Kidney (tissue), 14 donors: ENCODE data around the gene THAP8. TPM values are rescaled to one million over a fixed set of nuclear protein-coding genes. Genes with fewer than 3 reads are reported as not detected.

Experiments
- DNase-seq, 5 donors: peaks; one replicate each; pipeline ENCODE4 v3.0.0-alpha.2; 2013 to 2020
- FAIRE-seq: peaks from 2 replicates; lab custom pipeline; 2012; peaks lifted over from hg19 to GRCh38; lab: Jason Lieb, UNC
- H3K27ac ChIP-seq, 2 donors: one replicate each; pipeline ENCODE4 v1.7.0; 2013; ENCODE audit warnings: low read depth in 2 of 2, low read length in 2 of 2, inconsistent platforms in 1 of 2
- H3K27me3 ChIP-seq: one replicate; pipeline ENCODE4 v1.7.1; 2013; ENCODE audit warnings: low read length, inconsistent platforms; ENCODE audit not compliant: control insufficient read depth, insufficient read depth
- H3K36me3 ChIP-seq, 3 donors: one replicate each; pipeline versions ENCODE4 v1.7.0 to v1.7.1; 2013; ENCODE audit warnings: low read length in 3 of 3, control low read depth in 1 of 3, inconsistent platforms in 1 of 3; ENCODE audit not compliant: insufficient read depth in 3 of 3, control insufficient read depth in 2 of 3
- H3K4me1 ChIP-seq, 3 donors: one replicate each; pipeline versions ENCODE4 v1.7.0 to v1.7.1; 2013; ENCODE audit warnings: low read length in 3 of 3, inconsistent platforms in 1 of 3, low read depth in 1 of 3; ENCODE audit not compliant: control insufficient read depth in 2 of 3, insufficient read depth in 2 of 3
- H3K4me3 ChIP-seq, 3 donors: one replicate each; pipeline versions ENCODE4 v1.7.0 to v1.8.1; 2013; ENCODE audit warnings: low read length in 3 of 3, control low read depth in 1 of 3, inconsistent platforms in 1 of 3
- H3K9ac ChIP-seq, 3 donors: one replicate each; pipeline versions ENCODE4 v1.7.0 to v1.7.1; 2013; ENCODE audit warnings: low read length in 3 of 3, control low read depth in 1 of 3, inconsistent platforms in 1 of 3
- H3K9me3 ChIP-seq, 3 donors: one replicate each; pipeline versions ENCODE4 v1.7.0 to v1.7.1; 2013; ENCODE audit warnings: low read length in 3 of 3, control low read depth in 1 of 3, inconsistent platforms in 1 of 3; ENCODE audit not compliant: control insufficient read depth in 2 of 3, insufficient read depth in 1 of 3
- intact Hi-C: fragments of 100-400 bp; cut with DNase I; formaldehyde crosslinking; loops from one replicate; pipeline ENCODE4 v1.11.1; 2022
- polyA plus RNA-seq: library from polyadenylated mRNA; stranded (reverse); fragments of 350-450 nt; fragmentation: Illumina TruSeq; extraction: RNeasy Lipid Tissue Mini Kit (QIAGEN cat#74804); gene quantifications from one replicate; pipeline ENCODE4 v1.2.3, GENCODE V29; 2014; ENCODE audit warnings: low read depth, low replicate concordance; ENCODE audit not compliant: insufficient read depth
- total RNA-seq: library from RNA; stranded (reverse); fragmentation: NEBNext Ultra II Directional; extraction: Animal tissue kit (Norgen Biotek cat#: 25700); gene quantifications from one replicate; pipeline ENCODE4 v1.2.1, GENCODE V29; 2021
- TF ChIP-seq, protein P1 (sequence below): IDR thresholded peaks from 3 replicates; pipeline ENCODE4 v1.5.1; 2012; ENCODE audit warnings: mild to moderate bottlenecking, moderate library complexity, borderline replicate concordance; ENCODE audit not compliant: insufficient read depth; ENCODE audit errors: extremely low read depth
- donor health status: control.
- donor health status: control.
- donor health status: control.
- donor health status: control.
- donor health status: control.
- donor health status: DM: yes; HTN: yes; CAD: no.
- donor health status: Normal renal cell carcinoma (clear cell type).

THAP8 gene
- total and polyA plus RNA-seq, 2 donors from 2014 or later = 3.7 to 10.3 TPM

DNA sequence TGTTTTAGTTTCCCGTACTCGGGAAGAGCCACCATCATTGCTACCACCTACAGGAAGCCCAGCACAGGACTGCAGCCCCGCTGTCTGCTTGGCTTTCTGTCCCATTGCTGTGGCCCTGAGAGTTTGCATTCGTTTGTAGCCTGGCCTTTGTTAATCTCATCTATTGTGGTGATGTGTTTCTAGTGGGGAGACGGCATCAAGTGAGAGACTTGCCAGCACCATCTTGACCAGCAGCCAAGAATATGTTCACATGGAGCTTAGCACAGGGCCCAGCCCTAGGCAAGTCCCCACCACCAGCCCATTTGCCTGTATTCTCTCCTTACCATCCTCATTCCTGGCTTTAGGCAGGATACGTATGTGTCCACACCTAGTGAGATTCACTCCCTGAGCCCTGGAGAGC is 39.6 kb upstream of the THAP8 start:
- TF ChIP-seq, protein P1, sequence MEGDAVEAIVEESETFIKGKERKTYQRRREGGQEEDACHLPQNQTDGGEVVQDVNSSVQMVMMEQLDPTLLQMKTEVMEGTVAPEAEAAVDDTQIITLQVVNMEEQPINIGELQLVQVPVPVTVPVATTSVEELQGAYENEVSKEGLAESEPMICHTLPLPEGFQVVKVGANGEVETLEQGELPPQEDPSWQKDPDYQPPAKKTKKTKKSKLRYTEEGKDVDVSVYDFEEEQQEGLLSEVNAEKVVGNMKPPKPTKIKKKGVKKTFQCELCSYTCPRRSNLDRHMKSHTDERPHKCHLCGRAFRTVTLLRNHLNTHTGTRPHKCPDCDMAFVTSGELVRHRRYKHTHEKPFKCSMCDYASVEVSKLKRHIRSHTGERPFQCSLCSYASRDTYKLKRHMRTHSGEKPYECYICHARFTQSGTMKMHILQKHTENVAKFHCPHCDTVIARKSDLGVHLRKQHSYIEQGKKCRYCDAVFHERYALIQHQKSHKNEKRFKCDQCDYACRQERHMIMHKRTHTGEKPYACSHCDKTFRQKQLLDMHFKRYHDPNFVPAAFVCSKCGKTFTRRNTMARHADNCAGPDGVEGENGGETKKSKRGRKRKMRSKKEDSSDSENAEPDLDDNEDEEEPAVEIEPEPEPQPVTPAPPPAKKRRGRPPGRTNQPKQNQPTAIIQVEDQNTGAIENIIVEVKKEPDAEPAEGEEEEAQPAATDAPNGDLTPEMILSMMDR = no peak
- Histone ChIP-seq H3K9ac (no peak overlapping the region), H3K4me3 (no peak overlapping the region), H3K27me3 (no peaks in the 10 kb centered on the region), H3K4me1 (no peaks in the 10 kb centered on the region), H3K27ac (no peak overlapping the region), H3K36me3 (no peaks in the 10 kb centered on the region), H3K9me3 (no peaks in the 10 kb centered on the region)
- intact Hi-C loops = no loop called here
- FAIRE-seq (no peak), DNase-seq (no peak)

DNA sequence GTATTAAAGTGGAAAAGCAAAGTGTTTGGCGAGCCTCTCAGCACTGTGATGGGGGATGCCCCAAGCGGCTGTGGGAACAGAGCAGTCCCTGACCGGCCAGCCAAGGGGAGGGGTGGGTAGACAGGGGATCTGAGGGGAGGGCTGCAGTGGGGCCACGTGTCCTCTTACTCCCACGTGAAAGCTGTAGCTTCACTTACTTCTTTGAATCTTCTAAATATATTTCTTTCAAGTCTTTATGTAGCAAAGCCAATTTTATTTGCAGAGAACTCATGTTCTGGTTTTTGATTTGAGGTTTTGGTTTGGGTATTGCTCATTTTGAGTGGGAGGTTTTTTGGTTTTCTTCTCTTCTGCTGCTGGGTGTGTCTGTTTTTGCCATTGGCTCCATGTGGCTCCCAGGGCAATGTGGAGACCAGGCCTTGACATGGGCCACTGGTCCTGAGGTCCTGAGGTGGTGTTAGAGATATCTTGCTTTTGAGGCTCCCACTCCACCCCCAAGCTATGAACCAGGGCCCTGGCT is 39.1 kb upstream of the THAP8 start:
- intact Hi-C loops = no loop called here
- Histone ChIP-seq H3K27me3 (no peaks in the 10 kb centered on the region), H3K4me1 (no peaks in the 10 kb centered on the region), H3K4me3 (no peak overlapping the region), H3K9ac (no peak overlapping the region), H3K36me3 (no peaks in the 10 kb centered on the region), H3K9me3 (no peaks in the 10 kb centered on the region), H3K27ac (no peak overlapping the region)
- DNase-seq = no peak
- TF ChIP-seq, protein P1 = no peak
- no peak for FAIRE-seq

DNA sequence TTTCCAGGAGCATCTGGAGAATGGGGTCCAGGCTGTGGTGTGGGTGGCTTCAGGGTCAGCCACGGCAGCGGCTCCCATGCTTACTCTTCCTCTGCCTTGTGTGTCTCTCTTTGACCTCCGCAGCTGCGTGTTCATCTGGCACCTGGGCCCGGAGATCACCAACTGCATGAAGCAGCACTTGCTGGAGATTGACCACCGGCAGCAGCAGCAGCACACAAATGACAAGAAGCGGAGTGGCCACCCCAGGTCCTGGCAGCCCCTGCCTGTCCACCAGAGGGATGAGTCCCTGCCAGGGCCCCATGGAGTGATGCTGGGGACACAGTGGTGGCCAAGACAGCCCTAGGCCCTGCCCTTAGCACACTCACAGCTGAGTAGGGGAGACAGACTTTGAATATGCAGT is 38.5 kb upstream of the THAP8 start:
- no peaks in the 10 kb centered on the region for H3K36me3 ChIP-seq
- no peaks in the 10 kb centered on the region for H3K4me1 ChIP-seq
- no peak for DNase-seq
- TF ChIP-seq, protein P1 = no peak
- intact Hi-C loops = no loop called here
- H3K27me3 ChIP-seq = no peaks in the 10 kb centered on the region
- no peak for FAIRE-seq
- no peak overlapping the region for H3K27ac ChIP-seq
- H3K9me3 ChIP-seq = no peaks in the 10 kb centered on the region
- no peak overlapping the region for H3K9ac ChIP-seq
- H3K4me3 ChIP-seq = no peak overlapping the region
